NCI-H1417 (cell line): ENCODE data around the gene ROBO1.

Experiments
- DNase-seq, 3 experiments: peaks; one replicate each; lab custom pipeline; 2025; lab: John Stamatoyannopoulos, UW

ROBO1 gene

GRCh38 chr3:78985981-78986380 is 781.8 kb downstream of the ROBO1 start:
- no peak for DNase-seq

- peak in 2 of 3 experiments; percentile 6 to 55 for DNase-seq
Measured at GRCh38 chr3:78979028-78979427, 788.8 kb downstream of the ROBO1 start.

- DNase-seq: peak in 2 of 3 experiments; percentile 6 to 51
Measured at GRCh38 chr3:78978037-78978436, 789.8 kb downstream of the ROBO1 start.

GRCh38 chr3:78977073-78977472 is 790.7 kb downstream of the ROBO1 start:
- no peak for DNase-seq

GRCh38 chr3:78976200-78976599 is 791.6 kb downstream of the ROBO1 start:
- no peak for DNase-seq

GRCh38 chr3:78974181-78974790 is 793.5 kb downstream of the ROBO1 start:
- DNase-seq: no peak

- no peak for DNase-seq
Measured at GRCh38 chr3:78972617-78973301, 795.0 kb downstream of the ROBO1 start.

- DNase-seq: no peak
Measured at GRCh38 chr3:78970656-78971055, 797.1 kb downstream of the ROBO1 start.

GRCh38 chr3:78969483-78969882 is 798.3 kb downstream of the ROBO1 start:
- DNase-seq: no peak

- no peak for DNase-seq
Measured at GRCh38 chr3:78967061-78967460, 800.7 kb downstream of the ROBO1 start.

- no peak for DNase-seq
Measured at GRCh38 chr3:78963771-78964170, 804.0 kb downstream of the ROBO1 start.

GRCh38 chr3:78957456-78957855 is 810.3 kb downstream of the ROBO1 start:
- DNase-seq: no peak

GRCh38 chr3:78951342-78951945 is 816.4 kb downstream of the ROBO1 start:
- peak in 2 of 3 experiments; percentile 1 to 42 for DNase-seq

- DNase-seq: no peak
Measured at GRCh38 chr3:78941587-78941986, 826.2 kb downstream of the ROBO1 start.

GRCh38 chr3:78940626-78941025 is 827.2 kb downstream of the ROBO1 start:
- no peak for DNase-seq

GRCh38 chr3:78940128-78940527 is 827.7 kb downstream of the ROBO1 start:
- DNase-seq: no peak

- peak in 1 of 3 experiments; percentile 35 for DNase-seq
Measured at GRCh38 chr3:78937475-78937874, 830.3 kb downstream of the ROBO1 start.

- no peak for DNase-seq
Measured at GRCh38 chr3:78927759-78928158, 840.0 kb downstream of the ROBO1 start.

- no peak for DNase-seq
Measured at GRCh38 chr3:78926523-78926922, 841.3 kb downstream of the ROBO1 start.

GRCh38 chr3:78924711-78925110 is 843.1 kb downstream of the ROBO1 start:
- no peak for DNase-seq

GRCh38 chr3:78919021-78919755 is 848.6 kb downstream of the ROBO1 start:
- DNase-seq: no peak

GRCh38 chr3:78918361-78919020 is 849.3 kb downstream of the ROBO1 start:
- no peak for DNase-seq
